K562 (cell line): ENCODE data around the gene RYR3.

ENCODE experiments used
- CREB1 ChIP-seq, 2 experiments: sonication (generic) in 1 of 2; formaldehyde crosslinking in 1 of 2; IDR thresholded peaks; 2 replicates each; pipeline versions ENCODE4 v1.6.1 to v1.8.0; 2012 to 2022; ENCODE audit warnings: inconsistent platforms in 1 of 2, mild to moderate bottlenecking in 1 of 2, missing genetic modification reagents in 1 of 2, moderate library complexity in 1 of 2
- HDAC1 ChIP-seq, 2 experiments: fragments of 450-650 bp; IDR thresholded peaks; 2 replicates each; pipeline ENCODE4 v1.6.1; 2016 to 2017; ENCODE audit warnings: inconsistent platforms in 1 of 2, mild to moderate bottlenecking in 1 of 2, moderate library complexity in 1 of 2
- JUND ChIP-seq, 2 experiments: IDR thresholded peaks; 2 replicates in 1 of 2; 3 replicates in 1 of 2; pipeline ENCODE4 v1.6.1; 2011; ENCODE audit warnings: borderline replicate concordance in 2 of 2, low read depth in 2 of 2, low read length in 2 of 2, improper control_type of control experiment in 1 of 2, missing biosample characterization in 1 of 2, missing genetic modification characterization in 1 of 2, missing genetic modification reagents in 1 of 2
- KDM4B ChIP-seq, 2 experiments: fragments of 450-650 bp in 1 of 2; sonication (generic) in 1 of 2; IDR thresholded peaks; 2 replicates each; pipeline ENCODE4 v1.6.1; 2016 to 2017; ENCODE audit warnings: borderline replicate concordance in 2 of 2, antibody characterized with exemption in 1 of 2, low read depth in 1 of 2, mild to moderate bottlenecking in 1 of 2
- NR2F6 ChIP-seq: fragments of 450-650 bp; formaldehyde crosslinking; IDR thresholded peaks from 2 replicates; pipeline ENCODE4 v1.4.0; 2020; ENCODE audit warnings: mild to moderate bottlenecking
- POLR2A ChIP-seq: fragments of 450-650 bp; conservative IDR thresholded peaks from 2 replicates; pipeline ENCODE4 v1.6.1; 2016
- POLR2AphosphoS5 ChIP-seq: IDR thresholded peaks from 2 replicates; pipeline ENCODE4 v1.6.1; 2011; ENCODE audit warnings: mild to moderate bottlenecking, low read depth, low read length, moderate library complexity; ENCODE audit not compliant: control insufficient read depth, insufficient read depth
- SRF ChIP-seq, 2 experiments: fragments of 250-450, 450-650 bp in 1 of 2; sonication (Bioruptor Pico) in 1 of 2; sonication (generic) in 1 of 2; formaldehyde crosslinking; IDR thresholded peaks; 2 replicates each; pipeline versions ENCODE4 v1.5.0 to v1.5.1; 2020 to 2022; ENCODE audit warnings: mild to moderate bottlenecking in 1 of 2, missing genetic modification reagents in 1 of 2
- STAG1 ChIP-seq: sonication (generic); formaldehyde crosslinking; IDR thresholded peaks from 2 replicates; pipeline ENCODE4 v1.5.0; 2020; ENCODE audit warnings: missing genetic modification reagents, borderline replicate concordance
- YY1 ChIP-seq, 3 experiments: IDR thresholded peaks; 2 replicates each; pipeline ENCODE4 v1.6.1; 2011; ENCODE audit warnings: low read length in 2 of 3, mild to moderate bottlenecking in 2 of 3, moderate library complexity in 2 of 3, borderline replicate concordance in 1 of 3, control low read depth in 1 of 3, low read depth in 1 of 3; ENCODE audit not compliant: insufficient read depth in 3 of 3, insufficient replicate concordance in 2 of 3, control insufficient read depth in 1 of 3, insufficient read length in 1 of 3; ENCODE audit errors: extremely low read depth in 1 of 3
- ZFP30 ChIP-seq: fragments of 250-450 bp; sonication (Bioruptor Pico); IDR thresholded peaks from 2 replicates; pipeline ENCODE4 v1.8.0; 2022; ENCODE audit warnings: moderate library complexity, mild to moderate bottlenecking, inconsistent platforms, borderline replicate concordance
- ZNF274 ChIP-seq: IDR thresholded peaks from 2 replicates; pipeline ENCODE4 v1.6.1; 2011; ENCODE audit warnings: low read depth, mild to moderate bottlenecking, low read length, moderate library complexity, borderline replicate concordance
- TF ChIP-seq, protein P1 (sequence below), 3 experiments: IDR thresholded peaks in 2 of 3; conservative IDR thresholded peaks in 1 of 3; 2 replicates each; pipeline ENCODE4 v1.5.1; 2011 to 2012; ENCODE audit warnings: low read length in 3 of 3, mild to moderate bottlenecking in 3 of 3, control low read depth in 2 of 3, improper control_type of control experiment in 1 of 3, inconsistent platforms in 1 of 3, low read depth in 1 of 3, mixed read lengths in 1 of 3, moderate library complexity in 1 of 3; ENCODE audit not compliant: insufficient read depth in 2 of 3
- TF ChIP-seq, protein P2 (sequence below): fragments of 450-650 bp; IDR thresholded peaks from 2 replicates; pipeline ENCODE4 v1.6.1; 2017; ENCODE audit warnings: antibody characterized with exemption, mild to moderate bottlenecking

DNA sequence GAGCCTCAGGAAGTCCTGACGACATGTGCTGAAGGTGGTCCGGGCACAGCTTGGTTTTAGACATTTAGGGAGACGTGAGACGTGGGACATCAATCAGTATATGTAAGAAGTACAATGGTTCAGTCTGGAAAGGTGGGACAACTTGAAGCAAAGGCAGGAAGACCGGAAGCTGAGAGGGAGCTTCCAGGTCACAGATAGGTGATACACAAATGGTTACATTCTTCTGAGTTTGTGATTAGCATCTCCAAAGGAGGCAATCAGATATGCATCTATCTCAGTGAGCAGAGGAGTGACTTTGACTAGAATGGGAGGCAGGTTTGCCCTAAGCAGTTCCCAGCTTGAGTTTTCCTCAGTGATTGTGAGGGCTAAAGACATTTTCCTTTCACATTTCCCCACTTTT lies 282.1 kb downstream of the RYR3 start:
- TF ChIP-seq NR2F6: no peak
- no peak for TF ChIP-seq POLR2AphosphoS5
- TF ChIP-seq POLR2A: no peak
- TF ChIP-seq JUND (IDR thresholded peaks at IDR 0.05; ENCODE audit: borderline replicate concordance, low read depth, low read length): no peak
- no peak for TF ChIP-seq JUND (tag; IDR thresholded peaks at IDR 0.05; ENCODE audit: borderline replicate concordance, low read depth, low read length)
- no peak for TF ChIP-seq YY1 (IDR thresholded peaks at IDR 0.05; ENCODE audit: borderline replicate concordance in 1 of 3, control insufficient read depth in 1 of 3, extremely low read depth in 1 of 3, insufficient read depth in 3 of 3, insufficient read length in 1 of 3, insufficient replicate concordance in 2 of 3, low read depth in 1 of 3, low read length in 2 of 3)
- TF ChIP-seq CREB1 (IDR thresholded peaks at IDR 0.05): no peak
- TF ChIP-seq CREB1 (CRISPR knock-in tag; IDR thresholded peaks at IDR 0.05): no peak
- TF ChIP-seq HDAC1 (IDR thresholded peaks at IDR 0.05): no peak
- TF ChIP-seq, protein P1, sequence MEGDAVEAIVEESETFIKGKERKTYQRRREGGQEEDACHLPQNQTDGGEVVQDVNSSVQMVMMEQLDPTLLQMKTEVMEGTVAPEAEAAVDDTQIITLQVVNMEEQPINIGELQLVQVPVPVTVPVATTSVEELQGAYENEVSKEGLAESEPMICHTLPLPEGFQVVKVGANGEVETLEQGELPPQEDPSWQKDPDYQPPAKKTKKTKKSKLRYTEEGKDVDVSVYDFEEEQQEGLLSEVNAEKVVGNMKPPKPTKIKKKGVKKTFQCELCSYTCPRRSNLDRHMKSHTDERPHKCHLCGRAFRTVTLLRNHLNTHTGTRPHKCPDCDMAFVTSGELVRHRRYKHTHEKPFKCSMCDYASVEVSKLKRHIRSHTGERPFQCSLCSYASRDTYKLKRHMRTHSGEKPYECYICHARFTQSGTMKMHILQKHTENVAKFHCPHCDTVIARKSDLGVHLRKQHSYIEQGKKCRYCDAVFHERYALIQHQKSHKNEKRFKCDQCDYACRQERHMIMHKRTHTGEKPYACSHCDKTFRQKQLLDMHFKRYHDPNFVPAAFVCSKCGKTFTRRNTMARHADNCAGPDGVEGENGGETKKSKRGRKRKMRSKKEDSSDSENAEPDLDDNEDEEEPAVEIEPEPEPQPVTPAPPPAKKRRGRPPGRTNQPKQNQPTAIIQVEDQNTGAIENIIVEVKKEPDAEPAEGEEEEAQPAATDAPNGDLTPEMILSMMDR (IDR thresholded peaks at IDR 0.05 in 2 of 3, conservative IDR thresholded peaks at IDR 0.05 in 1 of 3; ENCODE audit: insufficient read depth in 2 of 3, low read depth in 1 of 3, low read length in 3 of 3): no peak
- TF ChIP-seq, protein P2, sequence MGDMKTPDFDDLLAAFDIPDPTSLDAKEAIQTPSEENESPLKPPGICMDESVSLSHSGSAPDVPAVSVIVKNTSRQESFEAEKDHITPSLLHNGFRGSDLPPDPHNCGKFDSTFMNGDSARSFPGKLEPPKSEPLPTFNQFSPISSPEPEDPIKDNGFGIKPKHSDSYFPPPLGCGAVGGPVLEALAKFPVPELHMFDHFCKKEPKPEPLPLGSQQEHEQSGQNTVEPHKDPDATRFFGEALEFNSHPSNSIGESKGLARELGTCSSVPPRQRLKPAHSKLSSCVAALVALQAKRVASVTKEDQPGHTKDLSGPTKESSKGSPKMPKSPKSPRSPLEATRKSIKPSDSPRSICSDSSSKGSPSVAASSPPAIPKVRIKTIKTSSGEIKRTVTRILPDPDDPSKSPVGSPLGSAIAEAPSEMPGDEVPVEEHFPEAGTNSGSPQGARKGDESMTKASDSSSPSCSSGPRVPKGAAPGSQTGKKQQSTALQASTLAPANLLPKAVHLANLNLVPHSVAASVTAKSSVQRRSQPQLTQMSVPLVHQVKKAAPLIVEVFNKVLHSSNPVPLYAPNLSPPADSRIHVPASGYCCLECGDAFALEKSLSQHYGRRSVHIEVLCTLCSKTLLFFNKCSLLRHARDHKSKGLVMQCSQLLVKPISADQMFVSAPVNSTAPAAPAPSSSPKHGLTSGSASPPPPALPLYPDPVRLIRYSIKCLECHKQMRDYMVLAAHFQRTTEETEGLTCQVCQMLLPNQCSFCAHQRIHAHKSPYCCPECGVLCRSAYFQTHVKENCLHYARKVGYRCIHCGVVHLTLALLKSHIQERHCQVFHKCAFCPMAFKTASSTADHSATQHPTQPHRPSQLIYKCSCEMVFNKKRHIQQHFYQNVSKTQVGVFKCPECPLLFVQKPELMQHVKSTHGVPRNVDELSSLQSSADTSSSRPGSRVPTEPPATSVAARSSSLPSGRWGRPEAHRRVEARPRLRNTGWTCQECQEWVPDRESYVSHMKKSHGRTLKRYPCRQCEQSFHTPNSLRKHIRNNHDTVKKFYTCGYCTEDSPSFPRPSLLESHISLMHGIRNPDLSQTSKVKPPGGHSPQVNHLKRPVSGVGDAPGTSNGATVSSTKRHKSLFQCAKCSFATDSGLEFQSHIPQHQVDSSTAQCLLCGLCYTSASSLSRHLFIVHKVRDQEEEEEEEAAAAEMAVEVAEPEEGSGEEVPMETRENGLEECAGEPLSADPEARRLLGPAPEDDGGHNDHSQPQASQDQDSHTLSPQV: no peak
- no peak for TF ChIP-seq ZFP30
- TF ChIP-seq ZNF274: no peak
- no peak for TF ChIP-seq SRF (CRISPR knock-in tag; IDR thresholded peaks at IDR 0.05)
- no peak for TF ChIP-seq STAG1 (CRISPR knock-in tag)
- no peak for TF ChIP-seq KDM4B (IDR thresholded peaks at IDR 0.05; ENCODE audit: borderline replicate concordance in 2 of 2, low read depth in 1 of 2)
